ENCODE measurements around the gene HPSE. TPM values are rescaled to one million over a fixed set of nuclear protein-coding genes. Genes with fewer than 3 reads are reported as not detected.

The HPSE gene
- 1 to 10 TPM in 3 of 12 donors, under 1 TPM in 7, not detected in 2; 0.20 to 3.2 (median 0.35) TPM for polyA plus RNA-seq (ENCODE audit: insufficient read length in 12 of 12)
- long read RNA-seq, donor 1, full-length matches to known transcripts: 2 of 2 reads
- long read RNA-seq, donor 1, partial matches to known transcripts: 0 of 2 reads
- long read RNA-seq, donor 1, other reads (novel, unspliced or antisense): 0 of 2 reads
- long read RNA-seq, donor 2: 0 reads
- long read RNA-seq, donor 3: 0 reads
- long read RNA-seq, donor 4: 0 reads
- long read RNA-seq, donor 5: 0 reads
- long read RNA-seq, donor 6: 0 reads
- long read RNA-seq, donor 7: 0 reads
- long read RNA-seq, donor 8: 0 reads
- long read RNA-seq, donor 9, full-length matches to known transcripts: 1 of 1 reads
- long read RNA-seq, donor 9, partial matches to known transcripts: 0 of 1 reads
- long read RNA-seq, donor 9, other reads (novel, unspliced or antisense): 0 of 1 reads
- long read RNA-seq, donor 10: 0 reads
- long read RNA-seq, donor 11: 0 reads

DNA sequence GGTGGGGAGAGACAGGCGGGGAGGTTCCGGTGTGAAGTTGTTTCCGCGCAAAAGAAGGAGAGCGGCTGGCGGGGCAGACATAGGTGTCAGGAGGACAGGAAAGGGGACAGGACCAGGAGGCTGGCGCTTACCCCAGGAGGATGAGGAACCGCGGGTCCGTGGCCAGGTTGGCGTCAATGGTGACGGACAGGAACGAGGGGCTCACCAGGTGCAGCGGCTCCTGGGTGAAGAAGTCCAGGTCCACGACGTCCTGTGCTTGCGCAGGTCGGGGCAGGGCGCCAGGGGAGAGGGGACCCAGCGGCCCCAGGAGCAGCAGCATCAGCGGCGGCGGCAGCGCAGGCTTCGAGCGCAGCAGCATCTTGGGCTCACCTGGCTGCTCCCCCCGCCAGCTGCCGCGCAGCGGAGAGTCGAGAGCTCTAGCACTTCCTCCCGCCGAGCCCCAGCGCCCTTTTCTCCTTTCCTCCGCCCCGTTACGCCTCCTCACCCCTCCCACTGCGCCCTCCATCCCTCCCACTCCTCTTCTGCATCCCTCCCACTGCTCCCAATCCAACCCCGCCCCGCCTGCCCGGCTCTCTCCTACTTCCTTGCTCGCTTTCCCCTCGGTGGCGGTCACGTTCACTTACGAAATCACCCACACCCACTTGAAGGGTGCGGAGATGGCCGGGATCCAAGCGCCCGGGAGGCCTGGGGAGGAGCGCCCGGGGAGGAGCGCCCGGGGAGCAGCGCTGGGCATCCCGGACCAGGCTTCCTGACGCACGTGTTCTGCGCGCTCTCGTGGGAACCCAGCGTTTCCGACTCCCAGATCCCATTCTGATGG is at the start of gene HPSE:
TSS of gene HPSE (minus strand) at position 424 of the 817 bp plus-strand sequence. CDS start at position 358, 66 bp downstream.
- DNase-seq: peak; percentile 51

DNA sequence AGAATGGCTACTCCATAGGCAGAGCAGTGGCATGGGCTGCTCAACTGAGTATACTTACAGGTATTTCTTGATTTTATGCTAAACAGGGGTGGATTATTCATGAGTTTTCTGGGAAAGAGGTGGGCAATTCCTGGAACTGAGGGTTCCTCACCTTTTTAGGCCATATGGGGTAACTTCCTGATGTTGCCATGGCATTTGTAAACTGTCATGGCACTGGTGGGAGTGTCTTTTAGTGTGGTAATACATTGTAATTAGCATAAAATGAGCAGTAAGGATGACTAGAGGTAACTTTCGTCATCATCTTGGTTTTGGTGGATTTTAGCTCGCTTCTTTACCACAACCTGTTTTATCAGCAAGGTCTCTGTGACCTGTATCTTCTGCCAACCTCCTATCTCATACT is 48.2 kb upstream of the HPSE start:
- no peak for DNase-seq

DNA sequence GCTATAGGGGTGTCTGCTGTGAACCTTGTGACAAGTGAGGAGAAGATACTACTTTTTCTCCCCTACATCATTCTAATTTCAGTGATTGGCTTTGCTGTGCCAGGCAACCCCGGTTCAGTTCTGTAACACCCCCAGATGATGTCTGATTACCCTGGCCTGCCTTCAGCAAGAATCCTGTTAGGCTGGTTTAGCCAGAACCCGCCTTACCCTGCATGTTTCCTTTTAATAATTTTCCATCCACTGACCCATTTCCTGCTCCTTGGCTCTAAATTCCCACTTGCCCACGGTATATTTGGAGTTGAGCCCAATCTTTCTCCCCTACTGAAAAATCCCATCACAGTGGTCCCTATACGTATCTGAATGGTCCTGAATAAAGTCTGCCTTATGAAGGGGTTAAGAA is 46.5 kb upstream of the HPSE start:
- no peak for DNase-seq

DNA sequence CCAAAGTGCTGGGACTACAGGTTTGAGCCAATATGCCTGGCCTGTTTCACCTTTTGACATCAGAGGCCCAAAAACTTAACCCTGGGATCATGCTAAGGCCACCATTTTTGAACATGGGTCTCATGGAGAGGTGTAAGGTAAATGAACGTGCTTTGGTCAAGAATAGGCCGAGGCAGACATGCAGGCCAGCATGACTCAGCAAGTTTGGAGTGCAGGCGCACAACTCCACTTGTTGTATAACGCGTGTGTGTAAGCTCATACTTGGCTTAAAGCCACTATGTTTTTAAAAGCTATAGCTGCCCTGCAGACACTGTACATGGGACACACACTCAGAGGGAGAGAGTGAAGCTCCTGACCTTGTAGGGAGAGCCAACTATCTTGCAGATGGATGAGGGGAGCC is 43.8 kb upstream of the HPSE start:
- DNase-seq: no peak

DNA sequence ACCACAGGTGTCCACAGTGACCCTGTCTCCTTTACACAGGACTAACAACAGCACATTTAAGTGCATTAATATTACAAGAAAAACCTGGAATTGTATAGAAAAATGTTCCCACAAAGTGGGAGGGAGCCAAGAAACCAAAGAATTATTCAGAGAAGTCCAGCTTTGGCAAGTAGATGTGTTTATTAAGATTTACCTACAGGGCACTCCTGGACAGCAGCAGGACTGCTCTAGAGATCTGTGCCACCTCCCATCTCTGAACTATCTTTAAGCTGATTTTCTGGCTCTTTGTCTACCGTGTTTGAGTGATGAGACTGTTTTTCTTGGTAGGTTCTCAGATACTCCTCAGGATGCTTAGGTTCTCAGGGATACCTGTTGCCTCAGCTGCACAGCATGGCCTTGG is 38.3 kb upstream of the HPSE start:
- no peak for DNase-seq

DNA sequence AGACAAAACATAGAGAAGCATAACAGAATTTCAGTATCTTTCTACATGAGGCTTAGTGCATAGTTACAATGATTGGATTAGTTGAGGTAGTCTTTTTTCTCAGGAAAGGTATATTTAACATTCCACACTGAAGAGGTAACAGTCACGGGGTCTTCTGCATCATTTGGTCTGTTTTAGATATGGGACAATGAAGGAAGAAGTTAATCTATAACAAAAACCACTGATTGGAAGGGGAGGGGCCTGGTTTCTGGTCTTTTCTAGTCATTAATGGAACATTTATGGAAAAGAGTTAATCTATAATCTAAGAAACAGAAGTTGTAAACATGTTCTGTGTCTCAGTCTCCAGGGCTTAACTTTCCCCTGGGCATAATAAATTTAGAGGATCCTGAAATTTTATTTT is 37.3 kb upstream of the HPSE start:
- no peak for DNase-seq

DNA sequence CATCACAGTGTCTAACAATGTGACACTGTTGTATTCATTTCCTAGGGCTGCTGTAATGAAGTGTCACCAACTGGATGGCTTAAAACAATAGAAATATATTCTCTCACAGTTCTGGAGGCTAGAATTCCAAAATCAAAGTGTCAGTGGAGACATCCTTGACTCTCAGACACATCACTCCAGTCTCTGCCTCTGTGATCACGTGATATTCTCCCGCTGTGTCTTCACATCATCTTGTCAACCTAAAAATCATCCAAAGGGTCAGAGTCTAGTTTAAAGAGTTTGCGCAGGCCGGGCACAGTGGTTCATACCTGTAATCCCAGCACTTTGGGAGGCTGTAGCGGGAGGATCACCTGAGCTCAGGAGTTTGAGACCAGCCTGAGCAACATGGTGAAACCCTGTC is 36.6 kb upstream of the HPSE start:
- DNase-seq: no peak

DNA sequence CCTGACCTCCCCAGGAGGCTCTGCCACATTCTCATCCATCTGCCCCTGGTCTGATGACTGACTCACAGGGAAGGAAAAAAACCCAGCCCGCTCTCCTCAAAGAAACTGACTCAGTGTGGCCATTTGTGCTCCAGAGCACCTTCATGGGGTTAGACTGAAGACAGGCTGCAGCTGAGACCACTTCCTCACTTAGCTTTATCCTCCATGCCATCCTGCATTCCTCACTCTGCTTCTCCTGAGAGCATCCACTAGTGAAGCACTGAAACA is 35.9 kb upstream of the HPSE start:
- no peak for DNase-seq

DNA sequence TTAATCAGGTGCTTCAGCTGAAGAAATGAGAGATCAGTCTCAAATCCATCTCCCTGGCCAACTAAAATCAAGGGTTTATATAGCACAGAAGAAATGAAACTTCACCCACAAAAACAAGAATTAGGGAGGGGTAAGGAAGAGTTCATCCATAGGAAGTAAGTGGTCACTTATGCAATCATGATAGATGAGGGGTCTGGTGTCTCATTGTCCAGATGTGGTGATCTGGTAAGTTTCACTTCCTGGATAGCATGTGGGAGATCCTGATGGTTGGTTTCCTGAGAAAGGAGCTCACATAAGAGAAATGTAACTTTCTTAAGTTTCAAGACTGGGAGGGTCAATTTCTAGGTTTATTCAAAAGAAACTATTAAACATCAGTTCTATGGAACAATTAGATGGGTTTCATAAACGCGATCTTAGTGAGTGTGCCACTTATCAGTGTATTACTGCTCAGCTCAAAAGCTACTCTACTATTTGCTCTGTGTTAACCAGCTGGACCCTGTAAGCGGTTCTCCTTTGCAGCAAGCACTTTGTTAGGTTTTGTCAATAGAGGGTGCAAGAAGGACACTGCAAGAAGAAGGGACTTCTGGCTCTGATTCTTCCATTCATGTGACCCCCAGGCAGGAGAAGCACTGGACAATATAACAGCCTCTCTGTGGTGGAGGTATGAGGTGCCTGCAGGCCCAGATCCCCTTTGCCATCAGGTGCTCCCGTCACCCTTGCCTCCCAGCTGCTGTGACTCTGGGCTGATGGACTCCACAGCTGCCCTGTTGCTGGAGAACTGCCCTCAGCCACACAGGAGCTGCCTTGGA is 35.4 kb upstream of the HPSE start:
- no peak for DNase-seq

DNA sequence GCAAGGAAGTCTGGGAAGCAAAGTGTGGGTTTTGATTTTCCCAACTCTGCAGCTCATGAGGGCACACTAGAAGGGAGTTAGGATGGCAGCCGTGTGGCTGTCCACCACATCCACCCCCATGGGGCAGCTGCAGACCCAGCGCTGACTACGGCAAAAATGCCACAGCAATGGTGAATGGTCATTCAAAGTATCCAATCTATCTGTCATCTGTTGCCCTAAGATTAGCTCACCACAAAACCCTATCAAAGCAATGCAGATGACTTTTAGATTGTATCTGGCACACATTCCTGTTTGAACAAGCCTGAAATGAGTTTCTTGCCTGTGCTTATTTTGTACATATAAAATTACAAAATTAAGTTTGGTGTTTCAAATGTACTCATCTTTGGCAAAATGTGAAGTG is 29.7 kb upstream of the HPSE start:
- DNase-seq: no peak

DNA sequence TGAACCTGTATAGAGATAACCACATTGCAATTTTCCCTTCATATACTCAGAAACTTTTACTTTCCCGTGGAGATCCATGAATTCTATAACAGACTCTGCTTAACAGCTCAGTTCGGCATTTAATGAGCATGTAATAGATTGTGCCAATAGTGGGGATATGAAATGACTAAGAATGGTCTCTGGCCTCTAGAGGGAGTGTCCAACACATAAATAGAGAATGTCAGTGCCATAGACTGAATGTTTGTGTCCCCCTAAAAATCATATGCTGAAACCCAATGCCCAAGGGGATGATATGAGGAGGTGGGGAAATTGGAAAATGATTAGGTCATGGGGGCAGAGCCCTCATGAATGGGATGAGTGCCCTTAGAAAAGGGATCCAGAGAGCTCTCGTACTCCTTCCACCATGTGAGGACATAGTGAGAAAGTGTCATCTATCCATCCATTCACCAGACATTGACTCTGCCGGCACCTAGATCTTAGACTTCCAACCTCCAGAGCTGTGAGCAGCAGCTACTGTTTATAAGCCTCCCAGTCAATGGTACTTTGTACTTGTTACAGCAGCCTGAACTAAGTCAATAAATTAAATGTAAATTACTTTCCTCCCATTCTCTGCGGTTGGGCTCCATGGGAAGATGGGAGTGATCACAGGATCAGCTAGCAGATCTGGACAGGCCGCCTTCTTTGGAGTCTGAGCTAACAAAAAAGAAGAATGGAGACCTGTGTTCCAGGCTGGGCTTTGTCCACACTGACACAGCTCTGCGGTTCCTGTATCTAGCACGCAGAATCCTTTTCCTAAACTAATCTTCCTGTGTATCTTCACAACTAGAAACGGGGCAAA is 28.1 kb upstream of the HPSE start:
- DNase-seq: no peak

DNA sequence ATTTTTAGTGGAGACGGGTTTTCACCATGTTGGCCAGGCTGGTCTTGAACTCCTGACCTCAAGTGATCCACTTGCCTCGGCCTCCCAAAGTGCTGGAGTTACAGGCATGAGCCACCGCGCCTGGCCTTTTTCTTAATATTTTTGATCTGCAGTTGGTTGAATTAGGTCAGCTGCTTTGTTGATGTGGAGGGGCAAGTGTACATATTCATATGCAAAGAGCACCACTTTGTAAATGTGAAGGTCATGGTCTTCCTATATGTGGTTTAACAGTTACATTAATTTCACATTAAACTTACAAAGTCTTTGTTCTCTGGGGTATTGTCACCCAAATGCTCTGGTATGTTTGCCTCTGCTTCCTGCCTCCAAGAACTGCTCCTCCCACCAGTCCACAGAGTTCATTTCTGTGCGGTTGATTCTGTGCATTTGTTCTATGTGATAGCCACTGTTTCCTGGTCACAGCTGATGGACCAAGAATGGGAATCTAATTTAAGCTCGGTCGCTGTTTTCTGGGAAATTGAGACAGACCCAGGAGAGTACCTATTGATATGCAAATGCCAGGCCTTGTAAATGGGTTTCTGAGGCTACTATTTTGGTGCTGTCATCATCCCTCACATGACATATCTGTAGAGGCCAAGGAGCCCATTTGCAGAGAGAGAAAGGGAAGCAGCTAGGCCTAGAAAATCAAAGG is 26.9 kb upstream of the HPSE start:
- no peak for DNase-seq

DNA sequence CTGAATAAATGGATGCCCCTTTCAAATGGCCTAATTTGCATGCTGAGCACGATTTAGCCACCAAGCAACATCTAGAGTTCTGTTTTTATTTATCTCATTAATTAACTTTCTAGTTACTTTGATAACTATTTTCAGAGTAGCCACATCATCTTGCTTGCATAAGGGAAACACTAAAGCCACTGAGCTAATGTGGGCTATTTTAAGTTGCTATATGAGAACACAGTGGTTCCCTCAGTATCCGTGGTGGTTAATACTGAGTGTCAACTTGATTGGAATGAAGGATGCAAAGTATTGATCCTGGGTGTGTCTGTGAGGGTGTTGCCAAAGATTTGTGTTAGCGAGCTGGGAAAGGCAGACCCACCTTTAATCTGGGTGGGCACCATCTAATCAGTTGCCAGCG is 25.4 kb upstream of the HPSE start:
- DNase-seq: no peak

DNA sequence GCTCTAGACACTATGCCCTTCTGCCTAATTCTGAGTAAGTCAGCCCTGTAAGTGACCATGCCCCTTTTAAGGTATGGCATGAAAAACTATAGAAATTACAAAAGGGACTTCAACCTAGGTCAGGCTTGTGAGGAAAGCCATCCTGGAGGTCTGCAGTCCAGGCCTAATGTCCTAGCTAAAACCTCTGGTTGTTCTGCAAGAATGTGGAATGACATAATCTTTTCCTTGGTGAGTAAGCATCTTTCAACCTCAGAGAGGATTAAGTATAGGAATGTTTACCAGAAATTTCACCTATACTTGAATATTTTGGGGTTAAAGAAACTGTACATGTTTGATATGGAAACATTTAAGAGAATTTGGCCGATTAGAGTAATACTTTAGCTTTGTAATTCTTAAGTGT is 23.8 kb upstream of the HPSE start:
- no peak for DNase-seq

DNA sequence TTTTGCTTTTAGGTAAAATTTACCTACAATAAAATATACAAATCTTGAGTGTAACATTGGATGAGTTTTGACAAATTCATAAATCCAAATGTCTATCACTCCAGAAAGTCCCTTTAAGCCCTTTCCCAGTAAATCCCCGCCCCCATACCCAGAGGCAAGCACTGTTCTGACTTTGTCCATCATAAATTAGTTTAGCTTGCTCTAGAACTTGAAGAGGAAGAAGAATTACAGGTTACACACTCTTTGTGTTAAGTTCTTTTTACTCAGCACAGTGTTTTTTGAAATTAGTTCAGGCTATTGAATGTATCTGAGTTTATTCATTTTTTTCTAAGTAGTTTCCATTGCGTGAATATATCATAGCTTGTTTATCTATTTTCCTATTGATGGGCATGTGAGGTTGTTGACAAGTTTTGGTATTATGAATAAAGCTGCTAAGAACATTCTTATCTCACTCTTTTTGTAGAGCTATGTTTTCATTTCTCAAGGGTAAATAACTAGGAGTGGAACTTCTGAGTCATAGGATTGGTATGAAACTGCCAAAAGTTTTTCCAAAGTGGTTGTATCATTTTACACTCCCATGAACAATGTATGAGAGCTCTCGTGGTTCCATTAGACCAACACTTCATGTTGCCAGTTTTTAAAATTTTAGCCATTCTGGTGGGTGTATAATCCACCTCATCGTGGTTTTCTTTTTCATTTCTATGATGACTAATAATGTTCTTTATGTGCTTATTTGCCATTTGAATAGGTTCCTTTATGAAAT is 22.4 kb upstream of the HPSE start:
- no peak for DNase-seq

DNA sequence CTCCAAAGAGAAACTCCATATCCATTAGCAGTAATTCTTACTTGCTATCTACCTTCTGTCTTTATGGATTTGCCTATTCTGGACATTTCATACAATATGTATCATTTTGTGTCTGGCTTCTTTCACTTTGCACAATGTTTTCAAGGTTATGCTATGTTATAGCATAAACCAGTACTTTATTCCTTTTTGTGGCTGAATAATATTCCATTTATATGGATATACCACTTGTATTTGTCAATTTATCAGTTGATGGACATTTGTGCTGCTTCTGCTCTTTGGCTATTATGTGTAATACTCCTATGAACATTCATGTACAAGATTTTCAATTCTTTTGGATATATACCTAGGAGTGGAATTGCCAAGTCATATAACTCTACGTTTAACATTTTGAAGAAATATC is 18.9 kb upstream of the HPSE start:
- DNase-seq: no peak

DNA sequence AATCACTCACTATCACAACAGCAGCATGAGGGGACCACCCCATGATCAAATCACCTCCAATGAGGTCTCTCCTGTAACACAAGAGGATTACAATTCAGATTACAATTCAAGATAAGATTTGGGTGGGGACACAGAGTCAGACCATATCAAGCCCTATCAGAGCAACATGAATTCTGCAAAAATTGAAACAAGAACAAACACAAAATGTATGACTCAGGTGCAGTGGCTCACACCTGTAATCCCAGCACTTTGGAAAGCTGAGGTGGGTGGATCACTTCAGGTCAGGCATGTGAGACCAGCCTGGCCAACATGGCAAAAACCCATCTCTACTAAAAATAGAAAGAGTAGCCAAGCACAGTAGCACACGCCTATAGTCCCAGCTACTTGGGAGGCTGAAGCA is 13.4 kb upstream of the HPSE start:
- no peak for DNase-seq

DNA sequence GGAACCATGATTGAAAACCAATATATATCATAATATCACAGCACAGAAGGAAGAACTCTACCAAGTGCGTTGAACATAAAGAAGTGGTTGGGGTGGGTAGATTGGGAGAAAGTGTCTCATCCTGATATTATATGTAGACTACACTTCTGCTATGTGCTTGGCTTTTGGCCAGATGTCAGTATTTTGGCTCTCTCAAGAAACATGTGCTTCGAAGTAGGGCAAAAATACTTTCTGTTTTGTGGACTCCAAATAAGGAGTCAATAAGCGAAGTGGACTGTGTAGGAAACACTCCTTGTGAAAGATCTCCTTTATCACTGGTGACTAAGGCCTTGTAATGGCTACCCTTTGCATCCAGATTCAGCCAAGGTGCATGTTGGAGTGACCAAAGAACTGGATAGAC is 7.8 kb upstream of the HPSE start:
- DNase-seq: no peak

DNA sequence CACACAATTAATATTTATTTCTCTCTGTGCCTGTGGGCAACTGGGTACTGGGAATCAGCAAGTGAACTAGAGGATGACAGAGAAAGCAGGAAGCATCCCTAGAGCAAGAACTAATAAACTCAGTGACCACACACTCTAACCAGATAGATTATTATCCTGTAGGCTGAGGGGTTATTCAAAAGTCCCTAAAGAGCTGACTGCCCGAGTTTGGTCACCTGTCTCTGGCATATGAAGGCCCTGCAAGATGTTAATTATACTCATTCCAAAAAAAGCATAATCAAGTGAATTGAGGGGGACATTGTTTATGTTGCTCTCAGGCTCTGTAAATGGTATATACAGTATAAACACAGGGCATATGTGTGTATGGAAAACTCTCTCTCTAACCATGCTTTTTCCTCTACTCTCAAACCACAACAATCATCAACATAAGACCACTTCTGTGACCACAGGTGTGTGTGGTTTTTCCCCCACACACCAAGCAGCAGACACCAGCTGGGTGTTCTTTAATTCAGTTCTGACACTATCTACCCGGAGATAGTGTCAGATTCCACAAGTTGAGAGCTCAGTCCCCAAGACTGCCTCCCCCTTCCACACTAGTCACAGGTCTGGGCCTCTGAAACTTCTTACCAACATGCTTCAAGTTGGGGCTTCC is 6.2 kb upstream of the HPSE start:
- DNase-seq: no peak

DNA sequence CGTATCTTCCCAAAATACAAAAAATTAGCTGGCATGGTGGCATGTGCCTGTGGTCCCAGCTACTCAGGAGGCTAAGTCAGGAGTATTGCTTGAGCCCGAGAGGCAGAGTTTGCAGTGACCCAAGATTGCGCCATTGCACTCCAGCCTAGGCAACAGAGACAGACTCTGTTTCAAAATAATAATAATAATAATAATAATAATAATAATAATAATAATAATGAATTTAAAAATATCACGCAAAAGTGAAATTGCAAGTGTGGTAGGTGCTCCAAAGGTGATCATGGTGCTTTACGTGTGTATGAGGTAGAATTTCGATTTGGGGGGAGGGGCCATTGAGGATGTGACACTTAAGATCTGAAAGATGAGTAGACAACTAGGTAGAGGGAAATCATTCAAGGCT is 4.9 kb upstream of the HPSE start:
- DNase-seq: no peak

All from muscle of arm (tissue), 14 donors.